ENCODE measurements around the gene RINT1.
A peak's percentile ranks its signal among the peaks of the same experiment; 100 is the strongest.
"Not testable (repeated sequence)": the region's sequence is repeated elsewhere in the genome, so short reads cannot be mapped to it uniquely, and the experiment has no call there.

The RINT1 gene

DNA sequence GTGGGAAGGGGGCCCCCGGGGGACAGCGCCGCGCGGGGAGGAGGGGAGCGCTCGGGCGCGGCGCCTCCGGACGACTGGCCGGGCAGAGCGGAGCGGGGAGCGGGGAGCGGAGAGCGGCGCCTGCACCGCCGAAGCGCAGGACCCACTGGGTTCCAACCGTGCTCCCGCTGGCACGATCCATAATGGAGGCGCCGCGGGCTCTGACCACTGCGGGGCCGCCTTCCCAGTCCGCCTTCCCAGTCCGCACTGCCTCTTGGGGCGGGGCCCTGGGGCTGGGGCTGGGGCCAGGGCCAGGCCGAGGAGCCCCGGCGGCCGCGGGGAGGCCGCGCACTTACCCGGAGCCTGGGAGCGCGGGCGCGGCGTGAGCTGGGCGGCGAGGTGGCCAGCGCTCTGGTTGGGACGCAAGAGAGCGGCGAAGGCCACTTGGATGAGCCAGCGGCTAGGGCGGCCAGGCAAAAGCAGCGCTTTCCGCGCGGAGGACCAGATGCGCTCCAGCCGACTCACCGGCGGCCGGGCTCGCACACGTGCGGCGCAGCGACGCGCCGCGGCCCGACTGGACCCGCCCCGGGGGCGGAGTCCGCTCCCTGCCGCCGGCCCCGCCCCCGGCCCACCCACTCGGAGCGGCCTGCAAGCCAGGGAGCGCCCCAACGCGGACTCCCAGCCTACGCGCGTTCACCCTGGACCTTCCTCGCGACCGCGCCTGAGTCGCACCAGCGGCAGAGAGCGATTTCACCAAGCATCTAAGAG is 10.1 kb upstream of the RINT1 start, which contains the start of gene PUS7:
TSS of gene PUS7 (minus strand) at position 555 of the 747 bp plus-strand sequence. CDS start 13,759 bp downstream, outside the sequence.
- ATAC-seq (peak; percentile 93), DNase-seq (ENCODE audit: low spot score in 2 of 2) (peak; percentile 62 to 87)
- Mint-ChIP-seq H3K4me1 (peaks cover 17% of the 10 kb centered on the region), H3K36me3 (peaks cover 35% of the 10 kb centered on the region), H3K9me3 (no peaks in the 10 kb centered on the region), H3K4me3 (peak within 1 kb of the TSS; percentile 94), H3K27ac (peak within 1 kb of the TSS; percentile 94)

DNA sequence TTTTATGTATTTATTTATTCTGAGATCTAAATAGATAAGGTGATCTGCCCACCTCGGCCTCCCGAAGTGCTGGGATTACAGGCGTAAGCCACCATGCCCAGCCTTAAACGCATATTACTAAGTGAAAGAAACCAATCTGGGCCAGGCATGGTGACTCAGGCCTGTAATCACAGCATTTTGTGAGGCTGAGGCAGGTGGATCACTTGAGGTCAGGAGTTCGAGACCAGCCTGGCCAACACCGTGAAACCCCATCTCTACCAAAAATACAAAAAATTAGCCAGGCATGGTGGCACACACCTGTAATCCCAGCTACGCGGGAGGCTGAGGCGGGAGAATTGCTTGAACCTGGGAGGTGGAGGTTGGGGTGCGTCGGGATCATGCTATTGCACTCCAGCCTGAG is 7.6 kb upstream of the RINT1 start:
- not testable (repeated sequence) for H3K9me3 Mint-ChIP-seq; DNase-seq (ENCODE audit: low spot score in 2 of 2); H3K4me3 Mint-ChIP-seq; H3K27ac Mint-ChIP-seq; ATAC-seq
- peaks cover 15% of the 10 kb centered on the region for H3K4me1 Mint-ChIP-seq
- H3K36me3 Mint-ChIP-seq: peaks cover 11% of the 10 kb centered on the region

DNA sequence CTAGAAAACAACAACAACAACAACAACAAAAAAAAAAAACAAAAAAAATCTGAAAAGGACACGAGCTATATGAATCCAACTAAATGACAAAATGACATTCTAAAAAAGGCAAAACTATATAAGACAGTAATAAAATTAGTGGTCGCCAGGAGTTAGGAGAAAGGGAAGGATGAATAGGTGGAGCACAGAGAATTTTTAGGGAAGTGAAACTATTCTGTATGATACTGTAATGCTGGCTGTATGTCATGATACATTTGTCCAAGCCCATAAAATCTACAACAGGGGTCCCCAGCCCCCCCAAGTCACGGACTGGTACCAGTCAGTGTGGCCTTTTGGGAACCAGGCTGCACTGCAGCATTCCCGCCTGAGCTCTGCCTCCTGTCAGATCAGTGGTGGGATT is 7.2 kb upstream of the RINT1 start:
- Mint-ChIP-seq H3K27ac (no peak overlapping the region), H3K4me3 (no peak overlapping the region)
- no peak for ATAC-seq

DNA sequence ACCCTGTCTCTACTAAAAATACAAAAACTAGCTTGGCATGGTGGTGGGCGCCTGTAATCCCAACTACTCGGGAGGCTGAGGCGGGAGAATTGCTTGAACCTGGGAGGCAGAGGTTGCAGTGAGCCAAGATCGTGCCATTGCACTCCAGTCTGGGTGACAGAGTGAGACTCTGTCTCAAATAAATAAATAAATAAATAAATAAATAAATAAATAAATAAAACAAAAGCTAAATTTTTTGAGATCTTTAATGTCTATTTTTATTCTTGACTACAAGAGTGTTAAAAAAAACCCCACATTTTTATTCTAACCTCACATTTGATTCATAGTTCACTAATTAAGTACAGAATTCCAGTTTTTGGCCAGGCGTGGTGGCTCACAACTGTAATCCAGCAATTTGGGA is 4.3 kb upstream of the RINT1 start:
- DNase-seq (ENCODE audit: low spot score in 2 of 2); H3K9me3 Mint-ChIP-seq; H3K36me3 Mint-ChIP-seq; ATAC-seq; H3K27ac Mint-ChIP-seq; H3K4me3 Mint-ChIP-seq: not testable (repeated sequence)
- peaks cover 12% of the 10 kb centered on the region for H3K4me1 Mint-ChIP-seq

More for the DNA sequence above, 7.2 kb upstream of the RINT1 start:
- Mint-ChIP-seq H3K4me1 (peaks cover 11% of the 10 kb centered on the region), H3K9me3 (no peaks in the 10 kb centered on the region), H3K36me3 (peaks cover 7% of the 10 kb centered on the region)
- no peak for DNase-seq (ENCODE audit: low spot score in 2 of 2)

DNA sequence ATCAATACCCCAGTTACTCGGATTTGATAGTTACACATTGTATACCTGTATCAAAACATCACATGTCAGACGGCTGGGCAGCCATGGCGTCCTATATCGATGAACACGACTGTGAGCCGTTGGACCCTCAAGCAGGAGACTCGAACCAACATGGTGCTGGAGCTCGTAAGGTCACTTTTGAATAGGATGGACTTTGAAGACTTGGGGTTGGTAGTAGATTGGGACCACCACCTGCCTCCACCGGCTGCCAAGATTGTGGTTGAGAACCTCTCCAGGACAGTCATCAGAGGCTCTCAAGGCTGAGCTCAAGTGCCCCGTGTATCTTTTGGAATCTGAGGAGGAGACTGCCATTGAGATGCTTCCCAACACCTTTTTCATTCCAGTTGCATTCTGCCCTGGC is 1.9 kb upstream of the RINT1 start:
- Mint-ChIP-seq H3K4me1 (peaks cover 20% of the 10 kb centered on the region), H3K4me3 (peak overlapping the region; percentile 83), H3K27ac (no peak overlapping the region), H3K9me3 (no peaks in the 10 kb centered on the region), H3K36me3 (peaks cover 18% of the 10 kb centered on the region)
- no peak for DNase-seq (ENCODE audit: low spot score in 2 of 2)
- no peak for ATAC-seq

DNA sequence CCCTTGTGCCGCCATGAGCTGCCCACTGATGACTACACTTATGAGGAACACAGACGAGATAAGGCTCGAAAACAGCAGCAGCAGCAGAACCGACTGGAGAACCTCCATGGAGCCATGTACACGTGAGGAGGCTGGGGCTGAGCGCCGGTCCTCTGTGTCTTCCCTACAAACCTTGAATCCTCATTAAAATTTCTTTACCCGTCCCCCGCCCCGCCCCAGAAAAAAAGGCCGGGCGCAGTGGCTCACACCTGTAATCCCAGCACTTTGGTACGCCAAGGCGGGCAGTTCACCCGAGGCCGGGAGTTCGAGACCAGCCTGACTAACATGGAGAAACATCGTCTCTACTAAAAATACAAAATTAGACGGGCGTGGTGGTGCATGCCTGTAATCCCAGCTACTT is 1.5 kb upstream of the RINT1 start:
- peak overlapping the region; percentile 83 for H3K4me3 Mint-ChIP-seq
- no peaks in the 10 kb centered on the region for H3K9me3 Mint-ChIP-seq
- peaks cover 23% of the 10 kb centered on the region for H3K36me3 Mint-ChIP-seq
- H3K4me1 Mint-ChIP-seq: peaks cover 20% of the 10 kb centered on the region
- DNase-seq (ENCODE audit: low spot score in 2 of 2) (no peak), ATAC-seq (no peak)
- H3K27ac Mint-ChIP-seq: no peak overlapping the region

DNA sequence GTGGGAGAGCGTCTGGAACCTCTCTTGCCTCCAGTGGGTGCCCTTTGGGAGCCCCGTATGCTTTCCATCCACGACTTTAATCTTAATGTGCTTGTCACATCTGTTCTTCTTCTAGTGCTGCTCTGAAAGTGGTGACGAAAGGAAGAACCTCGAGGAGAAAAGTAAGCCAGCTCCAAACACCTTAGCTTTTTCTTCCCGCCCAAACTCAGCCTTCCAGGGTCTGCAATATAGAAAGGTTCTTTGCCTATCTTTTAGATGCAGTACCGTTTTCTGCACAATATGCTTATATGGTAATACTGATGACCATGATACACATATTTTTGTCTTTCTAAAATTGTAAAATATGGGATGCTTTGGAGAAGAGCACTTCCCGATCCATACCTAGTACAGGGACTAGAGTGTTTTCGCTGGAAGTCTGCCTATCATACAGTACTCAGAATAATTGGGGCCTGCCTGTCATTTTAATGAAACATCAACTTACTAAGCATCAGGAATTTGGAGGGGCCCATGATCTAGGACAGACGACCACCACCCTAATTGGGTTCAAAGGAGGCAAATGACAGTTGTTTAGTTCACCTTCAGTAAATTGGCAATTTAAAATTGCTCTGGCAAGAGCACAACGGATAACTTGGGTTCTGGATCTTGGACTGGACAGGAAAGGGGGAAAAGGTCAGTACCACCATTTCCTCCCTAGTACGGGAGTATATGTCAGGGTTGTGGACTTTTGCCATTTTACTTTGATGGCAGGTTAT is 884 bp downstream of the RINT1 start:
- Mint-ChIP-seq H3K9me3 (no peaks in the 10 kb centered on the region), H3K27ac (peak overlapping the region; percentile 91), H3K4me1 (peaks cover 20% of the 10 kb centered on the region), H3K36me3 (peaks cover 46% of the 10 kb centered on the region), H3K4me3 (peak overlapping the region; percentile 83)
- DNase-seq (ENCODE audit: low spot score in 2 of 2) (no peak), ATAC-seq (no peak)

DNA sequence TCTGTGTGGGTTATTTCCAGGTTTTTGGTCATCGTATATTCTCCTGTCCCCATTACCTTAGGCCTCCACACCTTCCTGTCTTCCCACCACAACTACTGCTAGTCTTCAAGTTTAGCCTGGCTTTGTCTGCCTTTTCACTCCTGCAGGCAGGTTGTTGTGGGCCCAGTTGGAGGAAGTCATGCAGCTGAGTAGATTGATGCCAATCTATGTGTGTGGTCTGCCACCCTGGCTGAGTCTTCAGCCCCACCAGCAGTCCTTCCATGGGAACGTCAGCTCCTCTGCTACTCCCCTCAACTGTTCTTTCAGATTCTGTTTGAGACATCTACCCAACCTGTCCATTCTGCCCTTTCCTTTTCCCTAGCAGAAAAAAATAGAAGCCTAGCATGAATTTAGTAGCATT is 6.3 kb downstream of the RINT1 start:
- peak overlapping the region; percentile 7 for H3K27ac Mint-ChIP-seq
- DNase-seq (ENCODE audit: low spot score in 2 of 2): no peak
- ATAC-seq: no peak
- H3K9me3 Mint-ChIP-seq: no peaks in the 10 kb centered on the region
- H3K36me3 Mint-ChIP-seq: peaks cover 88% of the 10 kb centered on the region
- H3K4me1 Mint-ChIP-seq: peaks cover 19% of the 10 kb centered on the region
- H3K4me3 Mint-ChIP-seq: no peak overlapping the region

DNA sequence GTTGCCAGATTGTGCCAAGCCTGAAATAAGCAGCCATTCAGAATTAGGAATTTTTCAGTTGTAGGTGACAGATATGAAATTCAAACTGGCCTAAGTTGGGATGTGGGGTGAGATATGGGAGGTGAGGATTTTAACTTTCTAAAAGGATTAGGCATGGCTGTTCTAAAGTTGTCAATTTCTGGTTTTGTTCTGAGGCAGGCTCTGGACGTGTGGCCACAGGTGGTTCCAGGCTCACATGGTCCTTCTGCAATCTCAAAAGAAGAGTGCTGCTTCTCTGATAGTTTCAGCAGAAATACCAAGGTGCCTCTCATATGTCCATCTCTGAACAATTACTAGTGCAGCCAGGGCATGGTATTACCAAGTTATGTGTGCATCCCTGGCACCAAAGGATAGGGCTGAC is 27.9 kb downstream of the RINT1 start:
- Mint-ChIP-seq H3K36me3 (peaks cover 100% of the 10 kb centered on the region), H3K4me1 (no peaks in the 10 kb centered on the region), H3K9me3 (no peaks in the 10 kb centered on the region), H3K4me3 (no peak overlapping the region), H3K27ac (no peak overlapping the region)
- DNase-seq (ENCODE audit: low spot score in 2 of 2) (no peak), ATAC-seq (no peak)

DNA sequence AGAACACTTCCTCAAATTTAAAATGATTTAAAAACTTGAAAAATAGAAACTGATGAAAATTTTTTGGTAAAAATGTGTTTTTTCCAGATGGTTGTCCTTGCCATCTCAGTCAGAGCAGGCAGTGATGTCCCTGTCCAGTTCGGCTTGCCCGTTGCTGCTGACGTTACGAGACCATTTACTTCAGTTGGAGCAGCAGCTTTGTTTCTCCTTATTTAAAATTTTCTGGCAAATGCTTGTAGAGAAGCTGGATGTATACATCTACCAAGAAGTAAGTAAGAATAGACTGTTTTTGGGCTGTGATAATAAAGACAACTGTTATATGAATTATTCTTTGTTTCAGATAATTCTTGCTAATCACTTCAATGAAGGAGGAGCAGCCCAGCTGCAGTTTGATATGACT is 33.2 kb downstream of the RINT1 start:
- DNase-seq (ENCODE audit: low spot score in 2 of 2): no peak
- Mint-ChIP-seq H3K4me3 (no peak overlapping the region), H3K36me3 (peaks cover 96% of the 10 kb centered on the region), H3K27ac (no peak overlapping the region), H3K4me1 (no peaks in the 10 kb centered on the region), H3K9me3 (no peaks in the 10 kb centered on the region)
- ATAC-seq: no peak

DNA sequence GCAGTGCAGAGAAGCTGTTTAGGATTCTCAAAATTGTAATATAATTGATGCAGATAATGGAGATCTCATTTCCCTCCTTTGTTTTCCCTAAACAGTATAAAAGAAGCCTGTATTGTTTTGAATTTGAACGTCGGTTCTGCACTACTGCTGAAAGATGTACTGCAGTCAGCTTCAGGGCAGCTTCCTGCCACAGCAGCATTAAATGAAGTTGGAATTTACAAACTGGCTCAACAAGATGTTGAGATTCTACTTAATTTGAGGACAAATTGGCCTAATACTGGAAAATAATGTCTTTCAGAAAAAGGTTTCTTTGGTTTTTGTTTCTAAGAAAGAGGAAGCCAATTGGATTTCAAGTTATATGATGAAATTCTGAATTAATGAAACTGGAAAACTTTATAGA is 35.0 kb downstream of the RINT1 start:
- no peak overlapping the region for H3K27ac Mint-ChIP-seq
- DNase-seq (ENCODE audit: low spot score in 2 of 2): no peak
- H3K9me3 Mint-ChIP-seq: no peaks in the 10 kb centered on the region
- peaks cover 86% of the 10 kb centered on the region for H3K36me3 Mint-ChIP-seq
- no peak overlapping the region for H3K4me3 Mint-ChIP-seq
- H3K4me1 Mint-ChIP-seq: no peaks in the 10 kb centered on the region
- ATAC-seq: no peak

DNA sequence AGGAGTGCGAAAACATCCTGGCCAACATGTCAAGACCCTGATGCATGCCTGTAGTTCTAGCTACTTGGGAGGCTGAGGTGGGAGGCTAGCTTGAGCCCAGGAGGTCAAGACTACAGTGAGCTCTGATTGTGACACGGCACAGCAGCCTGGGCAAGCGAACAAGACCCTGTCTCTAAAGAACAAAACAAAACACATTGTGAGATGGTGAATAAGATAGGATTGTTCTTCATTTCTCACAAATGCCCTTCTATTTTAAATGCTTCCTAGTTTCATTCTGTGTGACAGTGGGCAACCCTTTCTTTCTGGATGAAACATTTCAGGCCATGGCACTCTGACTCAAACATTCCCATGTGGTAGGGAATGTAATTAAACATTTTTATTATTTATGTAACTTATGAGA is 35.8 kb downstream of the RINT1 start:
- no peak overlapping the region for H3K4me3 Mint-ChIP-seq
- no peak for ATAC-seq
- no peaks in the 10 kb centered on the region for H3K9me3 Mint-ChIP-seq
- no peak for DNase-seq (ENCODE audit: low spot score in 2 of 2)
- peak overlapping the region; percentile 48 for H3K27ac Mint-ChIP-seq
- H3K36me3 Mint-ChIP-seq: peaks cover 78% of the 10 kb centered on the region
- no peaks in the 10 kb centered on the region for H3K4me1 Mint-ChIP-seq

DNA sequence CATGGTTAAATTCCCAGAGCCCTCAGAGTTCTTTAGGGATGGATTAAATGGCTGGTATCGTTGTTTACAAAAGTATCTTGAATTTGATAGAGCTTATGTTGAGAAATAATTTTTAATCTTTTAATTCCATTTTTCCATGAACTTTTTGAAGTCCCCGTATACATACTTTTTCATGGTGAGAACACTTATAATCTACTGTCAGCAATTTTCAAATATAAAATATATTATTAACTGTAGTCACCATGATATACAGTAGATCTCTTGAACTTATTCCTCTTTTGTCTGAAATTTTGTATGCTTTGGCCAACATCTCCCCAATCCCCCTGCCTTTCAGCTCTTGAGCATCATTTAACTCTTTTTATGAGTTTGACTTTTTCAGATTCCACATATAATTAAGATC is 39.9 kb downstream of the RINT1 start:
- DNase-seq (ENCODE audit: low spot score in 2 of 2) (no peak), ATAC-seq (no peak)
- Mint-ChIP-seq H3K9me3 (no peaks in the 10 kb centered on the region), H3K36me3 (peaks cover 37% of the 10 kb centered on the region), H3K4me3 (no peak overlapping the region), H3K27ac (no peak overlapping the region), H3K4me1 (no peaks in the 10 kb centered on the region)

DNA sequence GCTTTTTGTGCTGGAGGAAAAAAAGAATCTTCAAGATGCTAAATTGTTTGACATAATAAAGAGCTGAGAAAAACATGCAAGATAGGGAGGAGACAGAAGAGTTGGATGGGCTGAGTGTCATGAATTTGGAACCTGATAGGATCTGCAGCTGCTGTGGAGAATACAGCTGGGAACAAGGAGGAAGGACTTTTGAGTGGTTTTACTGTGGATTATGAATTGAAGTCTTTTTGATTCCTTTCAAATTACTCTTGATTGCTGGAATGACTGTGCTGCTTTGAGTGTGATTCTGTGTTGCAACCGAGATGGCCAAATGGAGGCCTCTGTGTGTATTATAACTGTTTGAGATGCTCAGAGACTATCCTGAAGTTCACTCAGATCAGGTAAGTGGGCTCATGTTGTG is 45.2 kb downstream of the RINT1 start:
- no peak overlapping the region for H3K27ac Mint-ChIP-seq

DNA sequence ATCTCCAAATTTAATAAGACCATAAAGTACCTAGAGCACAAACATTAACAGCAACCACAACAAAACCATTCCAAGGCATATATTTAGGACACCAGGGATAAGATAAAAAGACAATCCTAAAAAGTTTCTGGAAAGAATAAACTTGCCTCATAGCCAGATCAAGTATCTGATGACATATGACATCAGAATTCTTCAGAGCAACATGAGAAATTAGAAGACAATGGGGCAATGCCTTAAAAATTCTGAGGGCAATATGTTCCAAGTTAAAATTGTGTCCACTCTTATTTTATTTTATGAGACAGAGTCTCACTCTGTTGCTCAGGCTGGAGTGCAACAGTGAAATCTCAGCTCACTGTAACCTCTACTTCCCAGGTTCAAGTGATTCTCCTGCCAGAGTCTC is 46.5 kb downstream of the RINT1 start:
- Mint-ChIP-seq H3K4me3 (no peak overlapping the region), H3K36me3 (no peaks in the 10 kb centered on the region), H3K27ac (no peak overlapping the region), H3K9me3 (no peaks in the 10 kb centered on the region), H3K4me1 (peaks cover 9% of the 10 kb centered on the region)
- ATAC-seq (no peak), DNase-seq (ENCODE audit: low spot score in 2 of 2) (no peak)

More for the DNA sequence above, 45.2 kb downstream of the RINT1 start:
- ATAC-seq (no peak), DNase-seq (ENCODE audit: low spot score in 2 of 2) (no peak)
- H3K36me3 Mint-ChIP-seq: no peaks in the 10 kb centered on the region
- H3K4me1 Mint-ChIP-seq: peaks cover 9% of the 10 kb centered on the region
- H3K4me3 Mint-ChIP-seq: no peak overlapping the region
- H3K9me3 Mint-ChIP-seq: no peaks in the 10 kb centered on the region

Measured in stimulated activated effector memory CD8-positive, alpha-beta T cell treated with anti-CD3 and anti-CD28 coated beads, Interleukin-12 subunit alpha, Interleukin-12 subunit beta, amount 100 ng/mL, for 72 hours (primary cell).